Muscle of leg (tissue), 11 donors: Measurements from ENCODE around the gene ADGRD1. TPM values are rescaled to one million over a fixed set of nuclear protein-coding genes. Genes with fewer than 3 reads are reported as not detected.

Experiments
- DNase-seq: peaks from one replicate; pipeline ENCODE4 v3.0.0; 2013
- H3K27ac ChIP-seq: one replicate; pipeline ENCODE4 v1.5.1; 2013; ENCODE audit warnings: mild to moderate bottlenecking, low read length, control low read depth
- H3K27me3 ChIP-seq: one replicate; pipeline ENCODE4 v1.6.1; 2013; ENCODE audit warnings: low read length; ENCODE audit not compliant: control insufficient read depth, insufficient read depth
- H3K36me3 ChIP-seq: one replicate; pipeline ENCODE4 v1.6.1; 2013; ENCODE audit warnings: low read length; ENCODE audit not compliant: control insufficient read depth, insufficient read depth
- H3K4me1 ChIP-seq: one replicate; pipeline ENCODE4 v1.6.1; 2013; ENCODE audit warnings: low read length; ENCODE audit not compliant: control insufficient read depth, insufficient read depth
- H3K4me3 ChIP-seq: one replicate; pipeline ENCODE4 v1.5.1; 2013; ENCODE audit warnings: low read length, control low read depth
- H3K9me3 ChIP-seq: replicated peaks from 2 replicates; pipeline ENCODE4 v1.6.1; 2013; ENCODE audit warnings: low read depth, low read length; ENCODE audit not compliant: control insufficient read depth
- WGBS: methylation state at CpG from one replicate; pipeline ENCODE4 v1.1.5; 2013; ENCODE audit warnings: missing lambda C conversion rate; ENCODE audit not compliant: insufficient coverage; 5-methylcytosine and 5-hydroxymethylcytosine counted together
- polyA plus RNA-seq, 8 donors: library from polyadenylated mRNA; unstranded; fragments of 120-200 nt; gene quantifications; one replicate each; pipeline versions ENCODE4 v1.2.1 to v1.2.3, GENCODE V29; 2013; ENCODE audit warnings: inconsistent platforms in 1 of 8, low replicate concordance in 1 of 8; ENCODE audit not compliant: insufficient read length in 8 of 8, insufficient read depth in 1 of 8
- total RNA-seq: library from RNA; stranded (reverse); fragments of 120-200 nt; gene quantifications from one replicate; pipeline ENCODE4 v1.2.4, GENCODE V29; 2013

The ADGRD1 gene
- total and polyA plus RNA-seq, 9 donors = 4.9 to 14.7 (median 10.6) TPM

- H3K4me1 ChIP-seq = peaks cover 4% of the 10 kb centered on the region
- DNase-seq = no peak
- H3K36me3 ChIP-seq = no peaks in the 10 kb centered on the region
- H3K27ac ChIP-seq = no peak overlapping the region
- H3K4me3 ChIP-seq = no peak overlapping the region
- WGBS = 66% methylated on average over 18 of the region's 19 CpGs
- H3K27me3 ChIP-seq = peaks cover 8% of the 10 kb centered on the region
- no peaks in the 10 kb centered on the region for H3K9me3 ChIP-seq
These were observed 100.8 kb downstream of the ADGRD1 start for GRCh38 chr12:131054345-131055092.

- no peak overlapping the region for H3K4me3 ChIP-seq
- peaks cover 8% of the 10 kb centered on the region for H3K27me3 ChIP-seq
- no peaks in the 10 kb centered on the region for H3K9me3 ChIP-seq
- H3K27ac ChIP-seq = no peak overlapping the region
- WGBS = 86% methylated on average over 8 of the region's 9 CpGs
- H3K4me1 ChIP-seq = peaks cover 2% of the 10 kb centered on the region
- no peaks in the 10 kb centered on the region for H3K36me3 ChIP-seq
- DNase-seq = no peak
These were observed 101.4 kb downstream of the ADGRD1 start for GRCh38 chr12:131055093-131055465.

GRCh38 chr12:131055596-131056233, 102.0 kb downstream of the ADGRD1 start:
- Histone ChIP-seq H3K4me1 (peaks cover 2% of the 10 kb centered on the region), H3K4me3 (no peak overlapping the region), H3K27ac (no peak overlapping the region), H3K27me3 (peaks cover 8% of the 10 kb centered on the region), H3K36me3 (no peaks in the 10 kb centered on the region), H3K9me3 (no peaks in the 10 kb centered on the region)
- WGBS = 69% methylated on average over 4 of the region's 7 CpGs
- no peak for DNase-seq

GRCh38 chr12:131056626-131057025, 102.9 kb downstream of the ADGRD1 start:
- no peak overlapping the region for H3K27ac ChIP-seq
- H3K9me3 ChIP-seq = no peaks in the 10 kb centered on the region
- WGBS = 65% methylated on average over 9 of the region's 10 CpGs
- no peaks in the 10 kb centered on the region for H3K36me3 ChIP-seq
- peaks cover 8% of the 10 kb centered on the region for H3K27me3 ChIP-seq
- no peak overlapping the region for H3K4me3 ChIP-seq
- H3K4me1 ChIP-seq = peaks cover 2% of the 10 kb centered on the region
- peak; percentile 25 for DNase-seq

GRCh38 chr12:131057211-131057721, 103.6 kb downstream of the ADGRD1 start:
- Histone ChIP-seq H3K4me3 (no peak overlapping the region), H3K27me3 (peaks cover 8% of the 10 kb centered on the region), H3K36me3 (no peaks in the 10 kb centered on the region), H3K4me1 (peaks cover 2% of the 10 kb centered on the region), H3K27ac (no peak overlapping the region), H3K9me3 (no peaks in the 10 kb centered on the region)
- no peak for DNase-seq
- 83% methylated on average over 24 of the region's 25 CpGs for WGBS

- no peak overlapping the region for H3K4me3 ChIP-seq
- no peak for DNase-seq
- H3K27me3 ChIP-seq = peaks cover 8% of the 10 kb centered on the region
- 61% methylated on average over 6 of the region's 11 CpGs for WGBS
- H3K27ac ChIP-seq = no peak overlapping the region
- H3K36me3 ChIP-seq = no peaks in the 10 kb centered on the region
- no peaks in the 10 kb centered on the region for H3K9me3 ChIP-seq
- H3K4me1 ChIP-seq = peaks cover 2% of the 10 kb centered on the region
These were observed 104.2 kb downstream of the ADGRD1 start for GRCh38 chr12:131057722-131058515.

- no peak overlapping the region for H3K4me3 ChIP-seq
- WGBS = no CpG with 5 or more reads among the region's 5 CpGs
- DNase-seq = peak; percentile 80
- H3K36me3 ChIP-seq = no peaks in the 10 kb centered on the region
- no peak overlapping the region for H3K27ac ChIP-seq
- peaks cover 2% of the 10 kb centered on the region for H3K4me1 ChIP-seq
- no peaks in the 10 kb centered on the region for H3K9me3 ChIP-seq
- peaks cover 8% of the 10 kb centered on the region for H3K27me3 ChIP-seq
These were observed 105.0 kb downstream of the ADGRD1 start for GRCh38 chr12:131058700-131059099.

GRCh38 chr12:131060011-131060703, 106.5 kb downstream of the ADGRD1 start:
- no peak overlapping the region for H3K27ac ChIP-seq
- H3K36me3 ChIP-seq = no peaks in the 10 kb centered on the region
- no peak for DNase-seq
- H3K4me3 ChIP-seq = no peak overlapping the region
- peaks cover 2% of the 10 kb centered on the region for H3K4me1 ChIP-seq
- H3K9me3 ChIP-seq = no peaks in the 10 kb centered on the region
- 94% methylated on average over 16 of the region's 16 CpGs for WGBS
- H3K27me3 ChIP-seq = peaks cover 2% of the 10 kb centered on the region

- WGBS = 50% methylated on average over 6 of the region's 13 CpGs
These were observed 107.5 kb downstream of the ADGRD1 start for GRCh38 chr12:131061041-131061806.

More at GRCh38 chr12:131061041-131061806, 107.5 kb downstream of the ADGRD1 start:
- Histone ChIP-seq H3K27ac (no peak overlapping the region), H3K36me3 (no peaks in the 10 kb centered on the region), H3K9me3 (no peaks in the 10 kb centered on the region), H3K4me3 (no peak overlapping the region), H3K27me3 (peaks cover 2% of the 10 kb centered on the region), H3K4me1 (peaks cover 5% of the 10 kb centered on the region)
- DNase-seq = no peak
